ENCODE measurements around the gene FZD2. TPM values are rescaled to one million over a fixed set of nuclear protein-coding genes. Genes with fewer than 3 reads are reported as not detected.

Gene FZD2
- total and polyA plus RNA-seq, 2 of the 4 experiments (the other 2 are of a cell fraction), result 21.3 to 130 TPM

DNA sequence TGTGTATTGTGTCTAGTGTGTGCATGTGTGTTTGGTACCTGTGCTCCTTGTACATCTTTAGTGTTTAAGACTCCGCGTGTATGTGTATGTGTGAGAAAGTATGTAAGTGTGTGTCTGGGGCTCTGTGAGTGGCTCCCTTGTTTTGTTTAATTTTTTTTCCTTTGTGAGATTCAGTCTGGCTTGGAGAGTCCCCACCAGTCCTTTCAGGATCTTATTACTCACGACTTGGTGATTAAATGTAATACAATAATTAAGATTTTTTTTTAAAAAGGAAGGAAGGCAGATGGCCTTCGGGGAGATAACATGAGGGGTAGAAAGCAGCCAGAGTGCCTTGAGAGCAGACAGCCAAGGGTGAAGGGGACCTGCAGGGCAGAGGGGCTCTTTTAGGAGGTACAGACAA is 33.9 kb downstream of the FZD2 start:
- no TSS peak for BruUV-seq (replicated peaks)
- Histone ChIP-seq H3K4me2 (ENCODE audit: low read depth, low read length) (no peak overlapping the region), H3K36me3 (ENCODE audit: control insufficient read depth, insufficient read depth, low read length) (no peaks in the 10 kb centered on the region), H3K4ac (ENCODE audit: low read depth, low read length) (peak overlapping the region; percentile 20; the same call in 1 of the 2 replicates), H2AK5ac (ENCODE audit: low read depth, low read length) (peak overlapping the region; percentile 60; the same call in 1 of the 2 replicates), H3K79me1 (ENCODE audit: low read depth in 1 of 2, low read length in 2 of 2) (no peaks in the 10 kb centered on the region), H2AFZ (replicated peaks; ENCODE audit: low read length, poor library complexity) (peak overlapping the region; percentile 4), H4K8ac (ENCODE audit: low read depth in 2 of 2, low read length in 2 of 2) (no peak overlapping the region), H4K20me1 (ENCODE audit: insufficient read depth, low read length) (no peaks in the 10 kb centered on the region), H3K56ac (ENCODE audit: extremely low read depth, insufficient read depth, low read length) (no peak overlapping the region), H2AK9ac (replicated peaks; ENCODE audit: low read depth, low read length, poor library complexity) (no peak overlapping the region), H3K27me3 (ENCODE audit: control insufficient read depth, insufficient read depth, low read length) (peaks cover 6% of the 10 kb centered on the region; the same call in 1 of the 2 replicates), H3K18ac (ENCODE audit: low read depth, low read length) (peak overlapping the region; percentile 51; the same call in 1 of the 2 replicates), H2BK120ac (ENCODE audit: low read depth, low read length) (no peak overlapping the region), H4K5ac (ENCODE audit: low read depth, low read length) (no peak overlapping the region), H3K9me1 (ENCODE audit: insufficient read depth, low read length) (peaks cover 18% of the 10 kb centered on the region; the same call in 1 of the 2 replicates), H3K4me1 (ENCODE audit: control insufficient read depth, insufficient read depth, low read length) (peaks cover 9% of the 10 kb centered on the region), H3K9ac (ENCODE audit: low read depth, low read length) (no peak overlapping the region), H2BK20ac (ENCODE audit: low read depth, low read length) (no peak overlapping the region), H3K27ac (ENCODE audit: insufficient read depth, low read length) (no peak overlapping the region), H4K91ac (ENCODE audit: insufficient read depth, low read depth, low read length) (no peak overlapping the region), H3K14ac (replicated peaks; ENCODE audit: low read depth, low read length) (0 out of 2 replicates have a peak overlapping the region, but pooled peaks have one; percentile 17), H3K4me3 (ENCODE audit: insufficient read depth, low read depth, low read length) (no peak overlapping the region), H3K9me3 (ENCODE audit: control insufficient read depth, insufficient read depth, low read length) (no peaks in the 10 kb centered on the region), H3K23ac (ENCODE audit: low read depth, low read length) (0 out of 2 replicates have a peak overlapping the region, but pooled peaks have one; percentile 44), H2BK5ac (ENCODE audit: low read depth, low read length, poor library complexity, severe bottlenecking) (peak overlapping the region; percentile 78), H2BK15ac (ENCODE audit: low read depth, low read length) (no peak overlapping the region)
- in situ Hi-C loops (cut with MboI; ENCODE audit: low sequenced_read_pairs) (no loop called here), intact Hi-C loops (cut with micrococcal nuclease) (no loop called here), dilution Hi-C loops (cut with HindIII; ENCODE audit: low sequenced_read_pairs, unreplicated experiment) (no loop called here)
- CTCF ChIA-PET, result interaction anchor here (0.8 kb wide), 1 partner anchor 9 kb away, joined by 12 read pairs; no protein-coding TSS in a partner anchor
- ATAC-seq (ENCODE audit: low read depth) (no peak), DNase-seq (peak; percentile 28)
- WGBS, 2 experiments (ENCODE audit: extremely low coverage in 2 of 2, insufficient read length in 1 of 2), result no CpG with 5 or more reads among the region's 4 CpGs
- POLR2A ChIA-PET (ENCODE audit: unreplicated experiment), result no interaction called here
- TF ChIP-seq RCOR1 (IDR thresholded peaks at IDR 0.05; ENCODE audit: insufficient replicate concordance, low read length), result no peak
- TF ChIP-seq MXI1 (IDR thresholded peaks at IDR 0.05; ENCODE audit: borderline replicate concordance, low read depth, low read length), result no peak
- TF ChIP-seq SMC3 (IDR thresholded peaks at IDR 0.05; ENCODE audit: low read depth, low read length), result no peak
- TF ChIP-seq CHD1 (IDR thresholded peaks at IDR 0.05; ENCODE audit: low read depth, low read length), result no peak
- no peak for TF ChIP-seq MAZ (IDR thresholded peaks at IDR 0.05; ENCODE audit: borderline replicate concordance, low read depth, low read length)
- TF ChIP-seq MAFK (IDR thresholded peaks at IDR 0.05; ENCODE audit: low read depth, low read length), result no peak
- TF ChIP-seq NFE2L2 (IDR thresholded peaks at IDR 0.05; ENCODE audit: low read depth, low read length), result no peak
